ENCODE results near the gene RBMS2. TPM values are rescaled to one million over a fixed set of nuclear protein-coding genes. Genes with fewer than 3 reads are reported as not detected.

The RBMS2 gene
- total and polyA plus RNA-seq, 9 of the 15 experiments (the other 6 are each of a cell fraction or from before 2014, with no cell fraction given), result 0.08 to 10.5 (median 0.31) TPM

GRCh38 chr12:56636675-56637540 lies 115.3 kb downstream of the RBMS2 start (continued):
- TF ChIP-seq POLR3A (IDR thresholded peaks at IDR 0.05; ENCODE audit: borderline replicate concordance, extremely low read depth, insufficient read depth, insufficient read length) (no peak), NR2C2 (CRISPR knock-in tag; IDR thresholded peaks at IDR 0.05) (no peak), NR2C2 (tag; IDR thresholded peaks at IDR 0.05) (peak; percentile 36; the same call in 1 of the 2 replicates), RNF2 (IDR thresholded peaks at IDR 0.05) (peak; percentile 61; the same call in 1 of the 2 replicates), PML (IDR thresholded peaks at IDR 0.05; ENCODE audit: low read length) (peak; percentile 74; the same call in 1 of the 2 replicates), PHF8 (IDR thresholded peaks at IDR 0.05; ENCODE audit: borderline replicate concordance, low read length) (no peak), GABPB1 (CRISPR knock-in tag; IDR thresholded peaks at IDR 0.05) (peak; percentile 85), ZC3H11A (IDR thresholded peaks at IDR 0.05; ENCODE audit: low read depth, low read length) (0 out of 2 replicates have a peak, but pooled peaks have one; percentile 71), HDAC3 (IDR thresholded peaks at IDR 0.05; ENCODE audit: borderline replicate concordance, partially characterized antibody) (peak; percentile 24), SOX6 (IDR thresholded peaks at IDR 0.05) (peak; percentile 73), MAFF (IDR thresholded peaks at IDR 0.05; ENCODE audit: low read length) (no peak; the same call in 1 of the 2 replicates), L3MBTL2 (IDR thresholded peaks at IDR 0.05) (peak; percentile 40; the same call in 1 of the 2 replicates), PHTF2 (CRISPR knock-in tag; IDR thresholded peaks at IDR 0.05) (peak; percentile 43; the same call in 1 of the 2 replicates), PYGO2 (tag; IDR thresholded peaks at IDR 0.05) (no peak), ZNF282 (CRISPR knock-in tag; IDR thresholded peaks at IDR 0.05) (no peak), ZNF75A (CRISPR knock-in tag; IDR thresholded peaks at IDR 0.05) (0 out of 2 replicates have a peak, but pooled peaks have one; percentile 56), TEAD4 (IDR thresholded peaks at IDR 0.05; ENCODE audit: low read length) (peak; percentile 64; the same call in 1 of the 2 replicates), TEAD4 (CRISPR knock-in tag; IDR thresholded peaks at IDR 0.05; ENCODE audit: borderline replicate concordance) (no peak), ZFP1 (CRISPR knock-in tag; IDR thresholded peaks at IDR 0.05) (no peak), PREB (CRISPR knock-in tag; IDR thresholded peaks at IDR 0.05) (0 out of 2 replicates have a peak, but pooled peaks have one; percentile 80), MYBL2 (IDR thresholded peaks at IDR 0.05; ENCODE audit: low read depth) (peak; percentile 49; the same call in 1 of the 2 replicates), MYBL2 (CRISPR knock-in tag; IDR thresholded peaks at IDR 0.05; ENCODE audit: borderline replicate concordance) (no peak), BACH1 (tag; IDR thresholded peaks at IDR 0.05) (peak; percentile 53; the same call in 1 of the 2 replicates), ETV5 (CRISPR knock-in tag; IDR thresholded peaks at IDR 0.05; ENCODE audit: low read depth) (no peak), KDM4B (IDR thresholded peaks at IDR 0.05; ENCODE audit: borderline replicate concordance in 2 of 2, low read depth in 1 of 2) (no peak)
- TF ChIP-seq, protein P1, sequence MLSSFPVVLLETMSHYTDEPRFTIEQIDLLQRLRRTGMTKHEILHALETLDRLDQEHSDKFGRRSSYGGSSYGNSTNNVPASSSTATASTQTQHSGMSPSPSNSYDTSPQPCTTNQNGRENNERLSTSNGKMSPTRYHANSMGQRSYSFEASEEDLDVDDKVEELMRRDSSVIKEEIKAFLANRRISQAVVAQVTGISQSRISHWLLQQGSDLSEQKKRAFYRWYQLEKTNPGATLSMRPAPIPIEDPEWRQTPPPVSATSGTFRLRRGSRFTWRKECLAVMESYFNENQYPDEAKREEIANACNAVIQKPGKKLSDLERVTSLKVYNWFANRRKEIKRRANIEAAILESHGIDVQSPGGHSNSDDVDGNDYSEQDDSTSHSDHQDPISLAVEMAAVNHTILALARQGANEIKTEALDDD (IDR thresholded peaks at IDR 0.05), result peak; percentile 42; the same call in 1 of the 2 replicates

All from K562 (cell line).